HUES6 (cell line): ENCODE data around the gene PPP1CB.

ENCODE experiments used
- H3K27ac ChIP-seq: 2 replicates; pipeline ENCODE4 v1.7.0; 2013; ENCODE audit warnings: low read depth, mild to moderate bottlenecking, low read length, inconsistent platforms
- H3K27me3 ChIP-seq: 2 replicates; pipeline ENCODE4 v1.6.1; 2013; ENCODE audit warnings: low read length; ENCODE audit not compliant: control insufficient read depth, insufficient read depth
- H3K36me3 ChIP-seq: 2 replicates; pipeline ENCODE4 v1.6.1; 2013; ENCODE audit warnings: low read length; ENCODE audit not compliant: control insufficient read depth, insufficient read depth
- H3K4me1 ChIP-seq: 2 replicates; pipeline ENCODE4 v1.6.1; 2013; ENCODE audit warnings: low read length; ENCODE audit not compliant: control insufficient read depth, insufficient read depth
- H3K4me3 ChIP-seq: 2 replicates; pipeline ENCODE4 v1.5.1; 2013; ENCODE audit warnings: low read depth, low read length
- H3K9ac ChIP-seq: one replicate; pipeline ENCODE4 v1.6.1; 2013; ENCODE audit warnings: mild to moderate bottlenecking, low read length
- H3K9me3 ChIP-seq: 2 replicates; pipeline ENCODE4 v1.6.1; 2013; ENCODE audit warnings: low read depth, low read length; ENCODE audit not compliant: control insufficient read depth, insufficient read depth

PPP1CB gene

DNA sequence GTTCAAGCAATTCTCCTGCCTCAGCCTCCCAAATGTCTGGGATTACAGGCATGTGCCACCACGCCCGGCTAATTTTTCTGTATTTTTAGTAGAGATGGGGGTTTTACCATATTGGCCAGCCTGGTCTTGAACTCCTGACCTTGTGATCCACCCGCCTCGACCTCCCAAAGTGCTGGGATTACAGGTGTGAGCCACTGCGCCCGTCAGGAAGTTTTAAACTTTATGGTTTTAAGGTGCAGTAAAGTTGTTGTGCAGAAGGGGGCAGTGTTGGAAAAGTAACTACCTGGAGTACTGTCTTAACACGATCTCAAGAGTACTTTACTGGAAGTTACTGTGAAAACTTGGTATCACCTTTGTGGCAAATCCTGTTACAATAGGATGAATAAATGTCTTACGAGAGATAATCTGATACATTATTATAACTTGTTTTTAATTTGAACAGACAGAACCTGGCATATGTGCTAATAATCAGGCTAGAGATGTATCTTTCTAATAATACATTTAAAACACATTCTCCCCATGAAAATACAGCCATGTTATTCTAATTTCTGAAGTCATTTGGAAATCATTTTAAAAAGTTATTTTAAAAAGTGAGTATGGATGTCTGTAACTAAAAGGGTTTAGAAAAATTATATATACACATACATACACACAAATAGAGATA, 69.8 kb downstream of the PPP1CB start:
- Histone ChIP-seq H3K27ac (no peak overlapping the region), H3K36me3 (no peaks in the 10 kb centered on the region), H3K27me3 (no peaks in the 10 kb centered on the region), H3K4me3 (no peak overlapping the region), H3K9me3 (no peaks in the 10 kb centered on the region), H3K9ac (no peak overlapping the region), H3K4me1 (no peaks in the 10 kb centered on the region)

DNA sequence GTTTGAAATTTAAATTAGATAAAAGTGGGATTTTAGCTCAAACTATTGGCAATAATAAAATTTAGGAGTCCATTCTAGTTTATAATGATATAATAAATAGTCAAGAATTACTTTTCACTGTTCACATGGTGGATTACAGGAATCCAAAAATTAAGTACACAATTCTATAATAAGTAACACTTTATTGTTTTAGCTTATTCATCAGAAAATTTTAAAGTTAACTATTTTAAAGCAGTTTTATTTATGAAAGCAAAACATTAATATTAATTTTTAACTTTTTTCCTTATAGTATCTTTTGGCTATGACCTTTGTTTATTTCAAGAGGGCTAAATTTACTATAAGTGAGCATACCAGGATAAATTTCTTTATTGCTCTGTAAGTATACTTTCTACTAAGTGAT, 70.4 kb downstream of the PPP1CB start:
- no peak overlapping the region for H3K9ac ChIP-seq
- no peaks in the 10 kb centered on the region for H3K9me3 ChIP-seq
- no peaks in the 10 kb centered on the region for H3K27me3 ChIP-seq
- H3K4me1 ChIP-seq, result no peaks in the 10 kb centered on the region
- no peaks in the 10 kb centered on the region for H3K36me3 ChIP-seq
- H3K4me3 ChIP-seq, result no peak overlapping the region
- no peak overlapping the region for H3K27ac ChIP-seq

DNA sequence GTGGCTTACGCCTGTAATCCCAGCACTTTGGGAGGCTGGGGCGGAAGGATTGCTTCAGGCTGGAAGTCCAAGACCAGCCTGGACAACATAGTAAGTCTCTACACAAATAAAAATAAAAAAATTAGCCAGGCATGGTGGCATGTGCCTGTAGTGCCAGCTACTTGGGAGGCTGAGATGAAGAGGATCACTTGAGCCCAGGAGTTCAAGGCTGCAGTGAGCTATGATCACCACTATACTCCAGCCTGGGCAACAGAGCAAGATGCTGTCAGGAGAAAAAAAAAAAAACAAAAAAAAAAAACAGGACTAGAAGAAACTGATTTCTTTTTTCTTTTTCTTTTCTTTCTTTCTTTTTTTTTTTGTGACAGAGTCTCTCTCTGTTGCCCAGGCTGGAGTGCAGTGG, 72.6 kb downstream of the PPP1CB start:
- Histone ChIP-seq H3K4me3 (no peak overlapping the region), H3K4me1 (no peaks in the 10 kb centered on the region)

GRCh38 chr2:28824870-28825269, 73.2 kb downstream of the PPP1CB start:
- Histone ChIP-seq H3K27ac (no peak overlapping the region), H3K9me3 (no peaks in the 10 kb centered on the region), H3K36me3 (no peaks in the 10 kb centered on the region), H3K4me1 (no peaks in the 10 kb centered on the region), H3K9ac (no peak overlapping the region), H3K4me3 (no peak overlapping the region), H3K27me3 (no peaks in the 10 kb centered on the region)

More for the DNA sequence above, 72.6 kb downstream of the PPP1CB start:
- no peaks in the 10 kb centered on the region for H3K27me3 ChIP-seq
- H3K36me3 ChIP-seq, result no peaks in the 10 kb centered on the region
- H3K9me3 ChIP-seq, result no peaks in the 10 kb centered on the region
- no peak overlapping the region for H3K27ac ChIP-seq
- no peak overlapping the region for H3K9ac ChIP-seq

GRCh38 chr2:28828382-28828781, 76.8 kb downstream of the PPP1CB start:
- H3K27me3 ChIP-seq, result no peaks in the 10 kb centered on the region
- no peak overlapping the region for H3K27ac ChIP-seq
- no peaks in the 10 kb centered on the region for H3K36me3 ChIP-seq
- no peaks in the 10 kb centered on the region for H3K4me1 ChIP-seq
- no peak overlapping the region for H3K9ac ChIP-seq
- H3K4me3 ChIP-seq, result no peak overlapping the region
- H3K9me3 ChIP-seq, result no peaks in the 10 kb centered on the region

DNA sequence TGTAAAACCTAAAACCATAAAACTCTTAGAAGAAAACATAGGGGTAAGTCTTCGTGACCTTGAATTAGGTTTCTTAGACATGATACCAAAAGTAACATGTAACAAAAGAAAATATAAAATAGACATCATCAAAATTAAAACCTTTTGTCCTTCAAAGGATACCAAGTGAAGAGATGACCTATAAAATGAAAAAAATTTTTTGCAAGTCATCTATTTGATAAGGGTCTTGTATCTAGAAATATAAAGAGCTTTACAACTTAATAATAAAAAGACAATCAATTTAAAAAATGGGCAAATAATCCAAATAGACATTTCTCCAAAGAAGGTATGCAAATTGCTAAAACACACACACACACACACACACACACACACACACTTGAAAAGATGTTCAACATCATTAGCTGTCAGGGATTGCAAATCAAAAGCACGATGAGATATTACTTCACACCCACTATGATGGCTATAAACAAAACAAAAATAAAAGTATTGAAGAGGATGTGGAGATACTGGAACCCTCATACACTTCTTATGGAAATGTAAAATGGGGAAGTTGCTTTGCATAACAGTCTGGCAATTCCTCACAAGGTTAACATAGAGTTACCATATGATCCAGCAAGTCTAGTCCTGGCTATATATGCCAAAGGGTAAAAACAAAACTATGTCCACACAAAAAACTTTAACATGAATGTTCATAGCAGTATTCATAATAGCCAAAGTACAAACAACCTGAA, 82.3 kb downstream of the PPP1CB start:
- Histone ChIP-seq H3K27ac (no peak overlapping the region), H3K4me3 (no peak overlapping the region), H3K36me3 (no peaks in the 10 kb centered on the region), H3K9me3 (no peaks in the 10 kb centered on the region), H3K9ac (no peak overlapping the region), H3K27me3 (no peaks in the 10 kb centered on the region), H3K4me1 (no peaks in the 10 kb centered on the region)

DNA sequence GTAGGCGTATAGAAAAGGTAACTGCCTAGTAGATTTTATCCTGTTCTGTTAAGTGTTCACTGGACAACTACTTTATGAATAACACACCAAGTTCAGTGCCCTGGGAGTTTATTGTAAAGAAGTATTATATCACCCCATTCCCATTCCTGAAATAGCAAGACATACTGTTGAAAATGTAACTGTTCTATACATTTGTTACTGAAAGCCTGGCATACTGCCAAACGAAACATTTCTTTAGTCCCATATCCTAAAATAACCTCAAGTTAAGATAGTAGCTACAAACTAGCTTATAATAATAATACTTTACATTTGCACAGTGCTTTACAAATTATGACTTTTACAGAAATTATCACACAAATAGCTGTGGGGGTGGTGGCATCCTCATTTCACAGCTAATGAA, 84.2 kb downstream of the PPP1CB start:
- Histone ChIP-seq H3K36me3 (no peaks in the 10 kb centered on the region), H3K27me3 (no peaks in the 10 kb centered on the region), H3K9ac (no peak overlapping the region), H3K27ac (no peak overlapping the region), H3K4me1 (no peaks in the 10 kb centered on the region), H3K9me3 (no peaks in the 10 kb centered on the region), H3K4me3 (no peak overlapping the region)

DNA sequence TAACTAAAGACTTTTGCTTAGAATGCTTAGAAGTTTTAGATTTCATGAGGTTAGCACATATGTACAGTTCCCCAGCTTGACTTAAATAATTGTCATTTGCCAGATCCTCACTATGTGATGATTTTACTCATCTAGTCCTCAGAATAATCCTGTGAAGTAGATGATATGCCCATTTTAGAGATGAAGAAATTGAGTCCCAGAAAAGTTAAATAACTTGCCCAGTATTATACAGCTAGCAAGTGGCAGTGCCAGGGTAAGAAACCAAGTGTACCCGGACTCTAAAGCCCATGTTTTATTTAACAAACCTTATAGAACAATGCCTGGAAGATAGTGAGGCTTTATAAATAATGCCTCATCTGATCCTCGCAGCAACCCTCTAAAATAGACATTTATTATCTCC, 87.3 kb downstream of the PPP1CB start:
- no peaks in the 10 kb centered on the region for H3K4me1 ChIP-seq
- H3K36me3 ChIP-seq, result no peaks in the 10 kb centered on the region
- H3K9ac ChIP-seq, result no peak overlapping the region
- H3K9me3 ChIP-seq, result no peaks in the 10 kb centered on the region
- no peak overlapping the region for H3K27ac ChIP-seq
- H3K4me3 ChIP-seq, result no peak overlapping the region
- H3K27me3 ChIP-seq, result no peaks in the 10 kb centered on the region

- Histone ChIP-seq H3K4me1 (no peaks in the 10 kb centered on the region), H3K27ac (no peak overlapping the region), H3K36me3 (no peaks in the 10 kb centered on the region), H3K4me3 (no peak overlapping the region), H3K9me3 (no peaks in the 10 kb centered on the region), H3K9ac (no peak overlapping the region), H3K27me3 (no peaks in the 10 kb centered on the region)
Observed at GRCh38 chr2:28842042-28842441, 90.4 kb downstream of the PPP1CB start.
